GM19455 (cell line): Measurements from ENCODE around the gene PDPK1.
"Not testable (repeated sequence)": the region's sequence is repeated elsewhere in the genome, so short reads cannot be mapped to it uniquely, and the experiment has no call there.

ENCODE experiments used
- ATAC-seq: cut with Tn5 transposase; IDR thresholded peaks from one replicate; pipeline ENCODE4 v1.9.1; 2021; ENCODE audit not compliant: unreplicated experiment

Gene PDPK1

GRCh38 chr16:2539845-2540458 lies 2.1 kb downstream of the PDPK1 start:
- not testable (repeated sequence) for ATAC-seq

GRCh38 chr16:2540912-2541311 lies 3.1 kb downstream of the PDPK1 start:
- ATAC-seq: not testable (repeated sequence)

- ATAC-seq: not testable (repeated sequence)
Measured at GRCh38 chr16:2541409-2541808, 3.6 kb downstream of the PDPK1 start.

- ATAC-seq: not testable (repeated sequence)
Measured at GRCh38 chr16:2543771-2544170, 6.0 kb downstream of the PDPK1 start.

GRCh38 chr16:2550283-2550878 lies 12.6 kb downstream of the PDPK1 start:
- not testable (repeated sequence) for ATAC-seq

GRCh38 chr16:2551420-2551889 lies 13.6 kb downstream of the PDPK1 start:
- not testable (repeated sequence) for ATAC-seq

GRCh38 chr16:2554709-2555425 lies 17.0 kb downstream of the PDPK1 start:
- ATAC-seq: not testable (repeated sequence)

- ATAC-seq: not testable (repeated sequence)
Measured at GRCh38 chr16:2557150-2557549, 19.3 kb downstream of the PDPK1 start.

GRCh38 chr16:2560131-2560797 lies 22.4 kb downstream of the PDPK1 start:
- ATAC-seq: not testable (repeated sequence)

- ATAC-seq: not testable (repeated sequence)
Measured at GRCh38 chr16:2560798-2561133, 22.9 kb downstream of the PDPK1 start.

- not testable (repeated sequence) for ATAC-seq
Measured at GRCh38 chr16:2567506-2567905, 29.7 kb downstream of the PDPK1 start.

- ATAC-seq: not testable (repeated sequence)
Measured at GRCh38 chr16:2568573-2568972, 30.8 kb downstream of the PDPK1 start.

- not testable (repeated sequence) for ATAC-seq
Measured at GRCh38 chr16:2572704-2573103, 34.9 kb downstream of the PDPK1 start.

- not testable (repeated sequence) for ATAC-seq
Measured at GRCh38 chr16:2575839-2576238, 38.0 kb downstream of the PDPK1 start.

GRCh38 chr16:2577044-2577443 lies 39.2 kb downstream of the PDPK1 start:
- not testable (repeated sequence) for ATAC-seq

- not testable (repeated sequence) for ATAC-seq
Measured at GRCh38 chr16:2578905-2579304, 41.1 kb downstream of the PDPK1 start.

- not testable (repeated sequence) for ATAC-seq
Measured at GRCh38 chr16:2580143-2580542, 42.3 kb downstream of the PDPK1 start.

- ATAC-seq: not testable (repeated sequence)
Measured at GRCh38 chr16:2580818-2581217, 43.0 kb downstream of the PDPK1 start.

GRCh38 chr16:2584729-2585650 lies 47.2 kb downstream of the PDPK1 start:
- ATAC-seq: no peak

- no peak for ATAC-seq
Measured at GRCh38 chr16:2585651-2586081, 47.8 kb downstream of the PDPK1 start.
